SK-N-SH (cell line): ENCODE measurements around the gene PRKG1. TPM values are rescaled to one million over a fixed set of nuclear protein-coding genes. Genes with fewer than 3 reads are reported as not detected.

Experiments used
- CTCF ChIA-PET: fragments of 300-600, 350-600 bp; formaldehyde crosslinking; extraction: SDS; loops from one replicate; lab custom pipeline; 2021; lab: Yijun Ruan, JAX
- POLR2A ChIA-PET: fragments of 350-600 bp; sonication (Branson Sonifier 250); formaldehyde crosslinking; extraction: SDS; loops from one replicate; lab custom pipeline; 2020; ENCODE audit warnings: antibody characterized with exemption, inconsistent platforms; lab: Yijun Ruan, JAX
- DNase-seq: peaks from one replicate; pipeline ENCODE4 v3.0.0; 2012
- H2AFZ ChIP-seq: fragments of 200-600 bp; sonication (generic); 2 replicates; pipeline ENCODE4 v1.8.1; 2016; ENCODE audit warnings: antibody characterized with exemption, mild to moderate bottlenecking, low read depth
- H3F3A ChIP-seq: fragments of 200-600 bp; sonication (generic); replicated peaks from 2 replicates; pipeline ENCODE3; 2016; ENCODE audit warnings: antibody characterized with exemption, mild to moderate bottlenecking; ENCODE audit not compliant: insufficient read depth
- H3K27ac ChIP-seq, 2 experiments: fragments of 200-500 bp in 1 of 2; fragments of 200-600 bp in 1 of 2; sonication (Bioruptor generic) in 1 of 2; sonication (generic), shearing (Covaris generic) in 1 of 2; 2 replicates each; pipeline versions ENCODE4 v1.5.1 to v1.6.1; 2014 to 2016; ENCODE audit warnings: low read depth in 2 of 2, inconsistent platforms in 1 of 2, low read length in 1 of 2, mild to moderate bottlenecking in 1 of 2, mixed read lengths in 1 of 2
- H3K27me3 ChIP-seq: fragments of 200-600 bp; sonication (generic), shearing (Covaris generic); 2 replicates; pipeline ENCODE4 v1.6.1; 2016; ENCODE audit warnings: mixed run types; ENCODE audit not compliant: insufficient read depth
- H3K36me3 ChIP-seq, 2 experiments: fragments of 200-500 bp in 1 of 2; fragments of 200-600 bp in 1 of 2; sonication (Bioruptor generic) in 1 of 2; sonication (generic) in 1 of 2; replicated peaks in 1 of 2; 2 replicates each; pipeline versions ENCODE3 to v1.5.1; 2014 to 2016; ENCODE audit warnings: low read length in 1 of 2, mild to moderate bottlenecking in 1 of 2; ENCODE audit not compliant: insufficient read depth in 2 of 2, control insufficient read depth in 1 of 2
- H3K4me1 ChIP-seq, 2 experiments: fragments of 200-500 bp in 1 of 2; fragments of 200-600 bp in 1 of 2; sonication (Bioruptor generic) in 1 of 2; sonication (generic), shearing (Covaris generic) in 1 of 2; 2 replicates each; pipeline versions ENCODE4 v1.5.1 to v1.6.1; 2014 to 2016; ENCODE audit warnings: low read depth in 1 of 2, low read length in 1 of 2, mixed run types in 1 of 2; ENCODE audit not compliant: insufficient read depth in 2 of 2, control insufficient read depth in 1 of 2
- H3K4me2 ChIP-seq: fragments of 200-600 bp; sonication (generic), shearing (Covaris generic); 2 replicates; pipeline ENCODE4 v1.6.1; 2017; ENCODE audit warnings: mixed run types
- H3K4me3 ChIP-seq, 2 experiments: fragments of 200-500 bp in 1 of 2; fragments of 200-600 bp in 1 of 2; sonication (Bioruptor generic) in 1 of 2; sonication (generic), shearing (Covaris generic) in 1 of 2; 2 replicates each; pipeline versions ENCODE4 v1.5.1 to v1.8.1; 2014 to 2016; ENCODE audit warnings: low read depth in 2 of 2, inconsistent platforms in 1 of 2, low read length in 1 of 2, mild to moderate bottlenecking in 1 of 2, mixed read lengths in 1 of 2, moderate library complexity in 1 of 2
- H3K79me2 ChIP-seq: fragments of 200-600 bp; sonication (generic); 2 replicates; pipeline ENCODE4 v1.8.1; 2017; ENCODE audit warnings: mild to moderate bottlenecking; ENCODE audit not compliant: insufficient read depth
- H3K9ac ChIP-seq: fragments of 200-600 bp; sonication (generic); 2 replicates; pipeline ENCODE4 v1.6.1; 2017; ENCODE audit warnings: mixed run types
- H3K9me2 ChIP-seq: fragments of 200-600 bp; sonication (generic); 2 replicates; pipeline ENCODE4 v1.6.1; 2017; ENCODE audit warnings: mixed run types
- H3K9me3 ChIP-seq: fragments of 200-600 bp; sonication (generic); 2 replicates; pipeline ENCODE4 v1.6.1; 2017; ENCODE audit warnings: mixed run types, mild to moderate bottlenecking, moderate library complexity
- H4K20me1 ChIP-seq: fragments of 200-600 bp; sonication (generic); 2 replicates; pipeline ENCODE4 v1.6.1; 2017; ENCODE audit warnings: mild to moderate bottlenecking, mixed run types; ENCODE audit not compliant: insufficient read depth
- EP300 ChIP-seq, 2 experiments: IDR thresholded peaks; 2 replicates each; pipeline versions ENCODE4 v1.4.0 to v1.6.1; 2012; ENCODE audit warnings: borderline replicate concordance in 1 of 2, low read depth in 1 of 2, low read length in 1 of 2
- JUND ChIP-seq: IDR thresholded peaks from 2 replicates; pipeline ENCODE4 v1.4.0; 2012
- MXI1 ChIP-seq: IDR thresholded peaks from 2 replicates; pipeline ENCODE4 v1.6.1; 2012; ENCODE audit warnings: mild to moderate bottlenecking, low read depth, low read length, improper control_type of control experiment
- POLR2AphosphoS5 ChIP-seq: IDR thresholded peaks from 2 replicates; pipeline ENCODE4 v1.6.1; 2012; ENCODE audit warnings: low read depth, low read length
- RAD21 ChIP-seq: IDR thresholded peaks from 2 replicates; pipeline ENCODE4 v1.6.1; 2012; ENCODE audit warnings: mild to moderate bottlenecking, low read length
- RCOR1 ChIP-seq: fragments of 150-350 bp; IDR thresholded peaks from 2 replicates; pipeline ENCODE4 v1.6.1; 2017; ENCODE audit warnings: antibody characterized with exemption, low read length
- RFX5 ChIP-seq: IDR thresholded peaks from 2 replicates; pipeline ENCODE4 v1.6.1; 2012; ENCODE audit warnings: mild to moderate bottlenecking, improper control_type of control experiment, low read length
- RXRA ChIP-seq: IDR thresholded peaks from 2 replicates; pipeline ENCODE4 v1.4.0; 2012; ENCODE audit warnings: low read depth, mild to moderate bottlenecking, borderline replicate concordance
- SIN3A ChIP-seq: IDR thresholded peaks from 2 replicates; pipeline ENCODE4 v1.6.1; 2012; ENCODE audit warnings: low read depth, mild to moderate bottlenecking, low read length, moderate library complexity, borderline replicate concordance
- WGBS: methylation state at CpG from one replicate; pipeline ENCODE4 v1.1.6; 2017; ENCODE audit warnings: low lambda C conversion rate; 5-methylcytosine and 5-hydroxymethylcytosine counted together
- polyA plus RNA-seq, 3 experiments: library from polyadenylated mRNA; depleted of rRNA; stranded (reverse); fragments of >200 nt; gene quantifications; 2 replicates each; pipeline ENCODE4 v1.2.3, GENCODE V29; 2012
- TF ChIP-seq, protein P1 (sequence below): IDR thresholded peaks from 2 replicates; pipeline ENCODE4 v1.4.0; 2012; ENCODE audit warnings: low read depth, borderline replicate concordance
- TF ChIP-seq, protein P2 (sequence below): fragments of 200-600 bp; sonication (generic); IDR thresholded peaks from 2 replicates; pipeline ENCODE4 v1.6.1; 2017; ENCODE audit warnings: antibody characterized with exemption, mild to moderate bottlenecking, moderate library complexity
- TF ChIP-seq, protein P3 (sequence below): IDR thresholded peaks from 2 replicates; pipeline ENCODE4 v1.4.0; 2012; ENCODE audit warnings: low read depth, borderline replicate concordance

The PRKG1 gene
- polyA plus RNA-seq, 1 of the 3 experiments (the other 2 are of a cell fraction), result 4.1 TPM

DNA sequence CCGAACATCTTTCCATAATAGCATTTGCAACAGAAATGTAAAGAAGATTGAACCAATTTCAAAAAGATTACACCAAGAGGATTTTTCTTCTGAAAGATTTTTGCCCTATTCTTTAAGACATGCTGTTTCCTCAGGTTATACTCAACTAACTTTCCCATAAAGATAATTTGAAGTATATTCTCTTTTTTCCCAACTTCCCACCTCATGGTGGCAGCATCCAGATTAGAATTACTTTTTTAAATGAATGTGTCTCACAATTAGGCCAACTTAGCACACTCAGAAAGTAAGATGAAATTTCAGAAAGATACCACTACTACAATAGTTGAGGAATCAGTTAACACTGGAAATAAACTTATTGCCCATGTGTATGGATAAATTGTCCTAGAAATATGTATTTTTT is 803.3 kb downstream of the PRKG1 start:
- no peak overlapping the region for H2AFZ ChIP-seq
- POLR2A ChIA-PET, result no interaction called here
- no peaks in the 10 kb centered on the region for H3K27me3 ChIP-seq
- H3K79me2 ChIP-seq, result no peaks in the 10 kb centered on the region
- CTCF ChIA-PET, result interaction anchor here (1.0 kb wide), 1 partner anchor 488 kb away, joined by 3 read pairs; no protein-coding TSS in a partner anchor
- no peak for DNase-seq
- H4K20me1 ChIP-seq, result no peaks in the 10 kb centered on the region
- 63% methylated on average over 1 of the region's 1 CpG for WGBS
- H3K9me3 ChIP-seq, result no peaks in the 10 kb centered on the region
- H3F3A ChIP-seq, result peaks cover 10% of the 10 kb centered on the region
- TF ChIP-seq, protein P1, sequence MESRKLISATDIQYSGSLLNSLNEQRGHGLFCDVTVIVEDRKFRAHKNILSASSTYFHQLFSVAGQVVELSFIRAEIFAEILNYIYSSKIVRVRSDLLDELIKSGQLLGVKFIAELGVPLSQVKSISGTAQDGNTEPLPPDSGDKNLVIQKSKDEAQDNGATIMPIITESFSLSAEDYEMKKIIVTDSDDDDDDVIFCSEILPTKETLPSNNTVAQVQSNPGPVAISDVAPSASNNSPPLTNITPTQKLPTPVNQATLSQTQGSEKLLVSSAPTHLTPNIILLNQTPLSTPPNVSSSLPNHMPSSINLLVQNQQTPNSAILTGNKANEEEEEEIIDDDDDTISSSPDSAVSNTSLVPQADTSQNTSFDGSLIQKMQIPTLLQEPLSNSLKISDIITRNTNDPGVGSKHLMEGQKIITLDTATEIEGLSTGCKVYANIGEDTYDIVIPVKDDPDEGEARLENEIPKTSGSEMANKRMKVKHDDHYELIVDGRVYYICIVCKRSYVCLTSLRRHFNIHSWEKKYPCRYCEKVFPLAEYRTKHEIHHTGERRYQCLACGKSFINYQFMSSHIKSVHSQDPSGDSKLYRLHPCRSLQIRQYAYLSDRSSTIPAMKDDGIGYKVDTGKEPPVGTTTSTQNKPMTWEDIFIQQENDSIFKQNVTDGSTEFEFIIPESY, result no peak
- TF ChIP-seq RFX5 (no peak), MXI1 (no peak)
- no peaks in the 10 kb centered on the region for H3K36me3 ChIP-seq
- H3K9ac ChIP-seq, result no peak overlapping the region
- no peaks in the 10 kb centered on the region for H3K9me2 ChIP-seq
- H3K4me1 ChIP-seq, result peaks cover 0 to 10% of the 10 kb centered on the region in 2 experiments; a peak in 2 of 4 replicates
- no peak overlapping the region for H3K4me2 ChIP-seq
- H3K4me3 ChIP-seq, result no peak overlapping the region
- no peak overlapping the region; a peak in 1 of 4 replicates for H3K27ac ChIP-seq

DNA sequence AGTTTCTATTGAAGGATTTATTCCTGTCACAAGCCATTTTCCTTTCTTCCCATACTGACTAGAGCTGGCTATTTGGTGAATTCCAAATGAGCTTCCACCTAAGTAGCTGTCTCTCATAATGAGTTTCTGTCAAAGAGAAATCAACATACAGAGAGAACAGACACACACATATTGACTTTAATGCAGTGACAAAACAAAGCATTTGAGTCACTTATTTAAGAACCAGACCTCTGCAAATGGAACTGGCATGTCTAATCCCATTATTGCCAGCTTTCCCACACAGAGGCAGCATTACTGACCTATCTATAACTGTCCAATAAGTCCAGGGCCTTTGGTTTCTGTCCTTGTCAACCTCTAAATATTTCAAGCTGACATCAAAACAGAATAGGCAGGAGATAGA is 804.4 kb downstream of the PRKG1 start:
- Histone ChIP-seq H3K4me2 (no peak overlapping the region), H3F3A (peaks cover 10% of the 10 kb centered on the region), H3K27ac (peak overlapping the region; percentile 72 to 83)

More for the DNA sequence above, 804.4 kb downstream of the PRKG1 start:
- POLR2A ChIA-PET, result no interaction called here
- CTCF ChIA-PET, result interaction anchor here (1.3 kb wide), 1 partner anchor 26 kb away, joined by 4 read pairs; no protein-coding TSS in a partner anchor
- Histone ChIP-seq H3K9me3 (no peaks in the 10 kb centered on the region), H3K9me2 (no peaks in the 10 kb centered on the region), H2AFZ (no peak overlapping the region), H3K9ac (no peak overlapping the region), H3K79me2 (no peaks in the 10 kb centered on the region), H3K36me3 (no peaks in the 10 kb centered on the region), H3K4me3 (no peak overlapping the region), H3K27me3 (no peaks in the 10 kb centered on the region), H3K4me1 (peaks cover 0 to 10% of the 10 kb centered on the region in 2 experiments; a peak in 2 of 4 replicates), H4K20me1 (no peaks in the 10 kb centered on the region)
- TF ChIP-seq RAD21 (peak; percentile 15; the same call in 1 of the 2 replicates), RXRA (no peak), POLR2AphosphoS5 (no peak), EP300 (IDR thresholded peaks at IDR 0.05; ENCODE audit: borderline replicate concordance in 1 of 2, low read depth in 1 of 2, low read length in 1 of 2) (peak in 1 of 2 experiments; percentile 72; a peak in 2 of 4 replicates), RCOR1 (0 out of 2 replicates have a peak, but pooled peaks have one; percentile 27), SIN3A (no peak), JUND (no peak)
- TF ChIP-seq, protein P2, sequence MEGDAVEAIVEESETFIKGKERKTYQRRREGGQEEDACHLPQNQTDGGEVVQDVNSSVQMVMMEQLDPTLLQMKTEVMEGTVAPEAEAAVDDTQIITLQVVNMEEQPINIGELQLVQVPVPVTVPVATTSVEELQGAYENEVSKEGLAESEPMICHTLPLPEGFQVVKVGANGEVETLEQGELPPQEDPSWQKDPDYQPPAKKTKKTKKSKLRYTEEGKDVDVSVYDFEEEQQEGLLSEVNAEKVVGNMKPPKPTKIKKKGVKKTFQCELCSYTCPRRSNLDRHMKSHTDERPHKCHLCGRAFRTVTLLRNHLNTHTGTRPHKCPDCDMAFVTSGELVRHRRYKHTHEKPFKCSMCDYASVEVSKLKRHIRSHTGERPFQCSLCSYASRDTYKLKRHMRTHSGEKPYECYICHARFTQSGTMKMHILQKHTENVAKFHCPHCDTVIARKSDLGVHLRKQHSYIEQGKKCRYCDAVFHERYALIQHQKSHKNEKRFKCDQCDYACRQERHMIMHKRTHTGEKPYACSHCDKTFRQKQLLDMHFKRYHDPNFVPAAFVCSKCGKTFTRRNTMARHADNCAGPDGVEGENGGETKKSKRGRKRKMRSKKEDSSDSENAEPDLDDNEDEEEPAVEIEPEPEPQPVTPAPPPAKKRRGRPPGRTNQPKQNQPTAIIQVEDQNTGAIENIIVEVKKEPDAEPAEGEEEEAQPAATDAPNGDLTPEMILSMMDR, result no peak
- TF ChIP-seq, protein P3, sequence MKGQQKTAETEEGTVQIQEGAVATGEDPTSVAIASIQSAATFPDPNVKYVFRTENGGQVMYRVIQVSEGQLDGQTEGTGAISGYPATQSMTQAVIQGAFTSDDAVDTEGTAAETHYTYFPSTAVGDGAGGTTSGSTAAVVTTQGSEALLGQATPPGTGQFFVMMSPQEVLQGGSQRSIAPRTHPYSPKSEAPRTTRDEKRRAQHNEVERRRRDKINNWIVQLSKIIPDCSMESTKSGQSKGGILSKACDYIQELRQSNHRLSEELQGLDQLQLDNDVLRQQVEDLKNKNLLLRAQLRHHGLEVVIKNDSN, result no peak
- peak; percentile 33 for DNase-seq
